HFFc6 (cell line): ENCODE measurements around the gene GSTM1. TPM values are rescaled to one million over a fixed set of nuclear protein-coding genes. Genes with fewer than 3 reads are reported as not detected.
"Not testable (repeated sequence)": the region's sequence is repeated elsewhere in the genome, so short reads cannot be mapped to it uniquely, and the experiment has no call there.

Experiments
- DNase-seq: peaks from one replicate; pipeline ENCODE4 v3.0.0-alpha.2; 2018
- H3K27ac Mint-ChIP-seq: 2 replicates; pipeline ENCODE4 v1.8.0; 2020; ENCODE audit warnings: mild to moderate bottlenecking, mixed read lengths
- H3K27me3 Mint-ChIP-seq: 2 replicates; pipeline ENCODE4 v1.8.0; 2021; ENCODE audit warnings: mild to moderate bottlenecking, moderate library complexity, mixed read lengths; ENCODE audit not compliant: insufficient read depth
- H3K36me3 Mint-ChIP-seq: 2 replicates; pipeline ENCODE4 v1.8.0; 2021; ENCODE audit warnings: low read depth, mixed read lengths
- H3K4me1 Mint-ChIP-seq: 2 replicates; pipeline ENCODE4 v1.8.0; 2020; ENCODE audit warnings: low read depth, mixed read lengths
- H3K4me3 Mint-ChIP-seq: 2 replicates; pipeline ENCODE4 v1.8.0; 2020; ENCODE audit warnings: mild to moderate bottlenecking, moderate library complexity, mixed read lengths
- H3K9me3 Mint-ChIP-seq: 2 replicates; pipeline ENCODE4 v1.8.0; 2020; ENCODE audit warnings: mild to moderate bottlenecking, mixed read lengths
- CTCF ChIP-seq: fragments of 200-600 bp; sonication (generic); IDR thresholded peaks from 2 replicates; pipeline ENCODE4 v1.5.0; 2021; ENCODE audit warnings: antibody characterized with exemption, mild to moderate bottlenecking
- total RNA-seq, 6 experiments: library from RNA; stranded (reverse); fragmentation: NEBNext Ultra II Directional; extraction: Animal tissue kit (Norgen Biotek cat#: 25700); gene quantifications; 2 replicates in 1 of 6; 3 replicates in 5 of 6; pipeline ENCODE4 v1.2.3, GENCODE V29; 2021

Gene GSTM1
- total RNA-seq, 6 experiments from 2014 or later = 14.7 to 50.1 (median 46.5) TPM

- Mint-ChIP-seq H3K36me3 (peaks cover 3% of the 10 kb centered on the region; the same call in 1 of the 2 replicates), H3K27me3 (peaks cover 6% of the 10 kb centered on the region), H3K27ac (no peak overlapping the region), H3K4me1 (peaks cover 5% of the 10 kb centered on the region; the same call in 1 of the 2 replicates), H3K9me3 (peaks cover 1% of the 10 kb centered on the region), H3K4me3 (no peak overlapping the region)
- TF ChIP-seq CTCF = no peak
- no peak for DNase-seq
These were observed 2.3 kb downstream of the GSTM1 start for GRCh38 chr1:109689844-109690405.

- Mint-ChIP-seq H3K4me1 (peaks cover 5% of the 10 kb centered on the region), H3K9me3 (no peaks in the 10 kb centered on the region), H3K27me3 (peaks cover 6% of the 10 kb centered on the region), H3K36me3 (no peaks in the 10 kb centered on the region), H3K4me3 (no peak overlapping the region), H3K27ac (no peak overlapping the region)
- TF ChIP-seq CTCF = no peak
- DNase-seq = no peak
These were observed 4.1 kb downstream of the GSTM1 start for GRCh38 chr1:109691759-109692158.

GRCh38 chr1:109694400-109694799 is 6.8 kb downstream of the GSTM1 start:
- not testable (repeated sequence) for DNase-seq, H3K36me3 Mint-ChIP-seq, H3K27ac Mint-ChIP-seq, H3K27me3 Mint-ChIP-seq, H3K4me3 Mint-ChIP-seq, H3K9me3 Mint-ChIP-seq
- H3K4me1 Mint-ChIP-seq = peaks cover 11% of the 10 kb centered on the region

GRCh38 chr1:109695138-109695537 is 7.5 kb downstream of the GSTM1 start:
- H3K4me3 Mint-ChIP-seq, H3K36me3 Mint-ChIP-seq, H3K27me3 Mint-ChIP-seq, H3K27ac Mint-ChIP-seq, H3K9me3 Mint-ChIP-seq, DNase-seq: not testable (repeated sequence)
- H3K4me1 Mint-ChIP-seq = peaks cover 11% of the 10 kb centered on the region

- no peak for TF ChIP-seq CTCF
- Mint-ChIP-seq H3K4me1 (peaks cover 11% of the 10 kb centered on the region), H3K4me3 (no peak overlapping the region), H3K27me3 (no peaks in the 10 kb centered on the region), H3K36me3 (no peaks in the 10 kb centered on the region), H3K27ac (no peak overlapping the region), H3K9me3 (no peaks in the 10 kb centered on the region)
- DNase-seq = no peak
These were observed 9.4 kb downstream of the GSTM1 start for GRCh38 chr1:109697066-109697465.

GRCh38 chr1:109697861-109698260 is 10.2 kb downstream of the GSTM1 start:
- H3K27me3 Mint-ChIP-seq, H3K9me3 Mint-ChIP-seq, H3K4me3 Mint-ChIP-seq, DNase-seq, H3K36me3 Mint-ChIP-seq, H3K27ac Mint-ChIP-seq: not testable (repeated sequence)
- H3K4me1 Mint-ChIP-seq = peaks cover 11% of the 10 kb centered on the region

GRCh38 chr1:109702940-109703339 is 15.3 kb downstream of the GSTM1 start:
- not testable (repeated sequence) for DNase-seq, H3K27me3 Mint-ChIP-seq, H3K27ac Mint-ChIP-seq, H3K4me3 Mint-ChIP-seq, H3K4me1 Mint-ChIP-seq
- H3K36me3 Mint-ChIP-seq = peaks cover 16% of the 10 kb centered on the region
- H3K9me3 Mint-ChIP-seq = peaks cover 21% of the 10 kb centered on the region

GRCh38 chr1:109704173-109704572 is 16.6 kb downstream of the GSTM1 start:
- DNase-seq = no peak
- Mint-ChIP-seq H3K4me3 (no peak overlapping the region), H3K27ac (no peak overlapping the region), H3K4me1 (no peaks in the 10 kb centered on the region), H3K9me3 (peaks cover 34% of the 10 kb centered on the region), H3K36me3 (peaks cover 29% of the 10 kb centered on the region), H3K27me3 (peaks cover 5% of the 10 kb centered on the region)
- no peak for TF ChIP-seq CTCF
